HUDEP-2 (cell line): Measurements from ENCODE around the gene ZSWIM8.
"Not testable (repeated sequence)": the region's sequence is repeated elsewhere in the genome, so short reads cannot be mapped to it uniquely, and the experiment has no call there.

Experiments used
- DNase-seq, 76 experiments: peaks; one replicate each; lab custom pipeline; 2025; ENCODE audit not compliant: unreplicated experiment in 76 of 76; lab: John Stamatoyannopoulos, UW

Gene ZSWIM8

DNA sequence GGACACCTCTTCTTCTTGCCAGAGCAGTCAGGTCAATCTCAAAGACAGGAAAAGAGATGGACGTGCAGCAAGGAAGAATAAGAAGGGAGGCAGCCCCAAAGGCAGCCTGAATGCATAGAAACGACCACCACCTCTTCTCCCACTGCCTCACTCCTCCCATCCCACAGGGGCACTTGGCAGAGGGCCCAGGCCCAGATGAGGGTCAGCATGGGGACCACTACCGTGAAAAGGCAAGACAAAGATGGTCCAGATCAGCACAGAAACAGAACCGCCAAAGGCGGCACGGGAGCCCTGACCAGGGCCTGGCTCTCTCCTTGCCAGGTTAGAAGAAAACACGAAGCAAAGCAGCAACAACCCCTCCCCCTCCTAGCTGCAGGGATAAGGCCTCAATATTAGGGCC is 27.9 kb downstream of the ZSWIM8 start:
- no peak for DNase-seq

DNA sequence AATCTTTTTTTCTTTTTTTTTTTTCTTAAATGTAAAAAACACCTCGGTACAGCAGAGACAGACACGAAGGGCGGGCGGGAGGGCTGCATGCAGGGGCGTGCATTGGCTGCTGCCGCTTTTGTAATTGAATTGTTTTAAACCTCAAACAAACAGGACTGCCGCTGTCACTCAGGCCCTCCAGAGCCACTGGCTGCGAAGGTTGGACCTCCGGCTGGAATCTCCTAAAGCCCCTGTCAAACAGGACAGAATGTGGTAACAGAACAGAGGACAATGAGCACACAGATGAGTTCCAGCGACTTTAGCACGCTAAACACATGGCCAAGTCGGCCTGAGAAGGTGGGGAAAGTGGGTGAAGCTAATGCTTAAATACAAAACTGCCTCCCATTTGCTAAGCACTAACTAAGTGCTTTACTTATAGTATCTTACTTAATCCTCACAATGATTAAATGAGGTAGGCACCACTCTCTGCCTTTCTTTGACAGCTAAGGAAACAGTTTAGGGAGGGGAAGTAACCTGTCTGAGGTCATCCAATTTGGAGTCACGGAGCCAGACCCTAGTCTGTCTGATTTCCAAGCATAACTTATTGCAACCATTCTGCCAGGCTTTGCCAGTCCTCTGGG is 29.0 kb downstream of the ZSWIM8 start:
- no peak for DNase-seq

- DNase-seq = peak in 8 of 76 experiments; percentile 5 to 28 (median 12)
Observed at GRCh38 chr10:73814896-73815718, 29.7 kb downstream of the ZSWIM8 start.

DNA sequence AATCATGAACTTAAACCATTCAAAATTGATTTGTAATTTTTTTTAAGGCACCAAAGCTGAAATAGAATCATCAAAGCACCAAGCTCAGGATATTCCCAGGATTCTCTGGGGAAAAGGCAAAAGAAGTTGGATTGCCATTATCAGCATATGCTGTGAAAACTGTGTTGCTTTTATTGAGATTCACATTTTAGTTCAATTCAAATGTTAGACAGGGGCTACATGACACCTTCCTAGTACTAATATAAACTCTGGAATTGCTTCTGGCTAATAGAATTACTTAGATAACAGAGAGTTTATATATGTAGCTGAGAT is 30.3 kb downstream of the ZSWIM8 start:
- no peak for DNase-seq

DNA sequence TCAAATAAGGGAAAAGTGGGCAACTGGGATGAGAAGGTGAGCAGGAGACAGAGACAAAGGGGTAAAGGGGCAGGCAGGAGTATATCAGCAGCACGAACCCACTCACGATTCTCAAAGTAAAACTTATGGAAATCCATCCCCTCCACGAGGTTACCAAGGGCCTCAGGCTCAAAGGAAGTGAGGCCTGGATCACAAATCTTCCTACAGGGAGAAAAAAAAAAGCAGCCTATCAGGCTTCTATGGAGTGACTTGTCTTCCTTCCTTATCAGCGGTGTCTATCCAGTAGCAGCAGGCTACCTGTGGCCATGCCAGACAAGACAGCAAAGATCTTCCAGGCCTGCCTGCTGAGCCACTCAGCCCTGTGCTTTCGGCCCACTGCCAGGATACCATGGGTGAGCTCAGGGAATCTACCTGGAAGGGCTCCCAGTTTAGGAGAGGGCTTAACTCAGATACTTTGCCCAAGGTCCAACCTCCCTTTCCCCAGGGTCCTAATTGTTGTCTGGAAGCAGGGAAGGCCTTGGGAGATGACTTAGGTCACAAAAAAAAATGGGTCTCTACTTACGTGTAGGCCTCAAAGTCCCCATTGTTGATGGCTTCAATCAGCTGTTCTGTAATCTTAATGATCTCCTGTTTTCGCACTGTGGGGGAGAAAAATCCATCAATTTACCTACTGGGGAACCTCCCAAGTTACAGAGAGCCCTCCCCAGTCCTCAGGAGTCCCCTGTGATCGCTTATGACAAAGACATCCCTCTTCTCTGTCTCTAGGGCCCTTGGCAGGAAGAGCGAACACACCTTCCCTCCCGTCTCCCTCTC is 31.7 kb downstream of the ZSWIM8 start:
- no peak for DNase-seq

- no peak for DNase-seq
Observed at GRCh38 chr10:73817826-73818225, 32.4 kb downstream of the ZSWIM8 start.

DNA sequence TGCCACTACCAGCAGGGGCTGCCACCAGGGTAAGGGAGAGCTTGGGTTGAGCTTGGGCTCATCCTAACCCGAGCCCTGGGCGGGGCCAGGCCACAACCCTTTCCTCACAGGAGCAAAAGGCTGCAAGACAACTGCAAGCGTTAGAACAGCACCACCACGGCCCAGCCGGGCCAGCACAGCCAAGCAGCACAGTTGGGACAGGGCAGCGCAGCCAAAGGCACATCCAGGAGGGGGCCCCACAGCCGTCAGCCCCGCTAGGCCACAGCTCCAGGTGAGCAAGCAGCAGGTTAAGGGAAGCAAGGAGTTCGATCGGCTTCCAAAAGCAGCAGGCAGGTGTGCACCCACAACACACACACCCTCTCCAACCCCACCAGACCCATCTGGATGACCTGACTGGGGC is 33.0 kb downstream of the ZSWIM8 start:
- no peak for DNase-seq

DNA sequence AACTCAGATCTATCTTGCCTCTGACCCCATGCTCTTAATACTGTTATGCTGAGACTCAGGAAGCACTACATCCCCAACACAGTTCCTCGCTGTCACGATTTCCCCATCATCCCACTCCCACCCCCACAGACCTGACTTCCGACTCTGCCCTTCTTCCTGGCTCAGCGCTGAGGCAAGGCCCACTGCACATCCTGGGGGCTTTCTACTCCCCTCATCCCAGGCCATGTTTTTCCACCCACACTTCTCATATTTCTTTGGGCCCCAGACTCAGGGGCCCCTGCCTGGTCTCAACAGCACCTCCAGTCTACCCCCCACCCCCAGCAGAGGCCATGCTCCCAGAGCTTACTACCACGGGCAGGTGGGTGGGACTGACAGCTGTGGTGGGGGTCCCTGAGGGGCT is 33.7 kb downstream of the ZSWIM8 start:
- no peak for DNase-seq

DNA sequence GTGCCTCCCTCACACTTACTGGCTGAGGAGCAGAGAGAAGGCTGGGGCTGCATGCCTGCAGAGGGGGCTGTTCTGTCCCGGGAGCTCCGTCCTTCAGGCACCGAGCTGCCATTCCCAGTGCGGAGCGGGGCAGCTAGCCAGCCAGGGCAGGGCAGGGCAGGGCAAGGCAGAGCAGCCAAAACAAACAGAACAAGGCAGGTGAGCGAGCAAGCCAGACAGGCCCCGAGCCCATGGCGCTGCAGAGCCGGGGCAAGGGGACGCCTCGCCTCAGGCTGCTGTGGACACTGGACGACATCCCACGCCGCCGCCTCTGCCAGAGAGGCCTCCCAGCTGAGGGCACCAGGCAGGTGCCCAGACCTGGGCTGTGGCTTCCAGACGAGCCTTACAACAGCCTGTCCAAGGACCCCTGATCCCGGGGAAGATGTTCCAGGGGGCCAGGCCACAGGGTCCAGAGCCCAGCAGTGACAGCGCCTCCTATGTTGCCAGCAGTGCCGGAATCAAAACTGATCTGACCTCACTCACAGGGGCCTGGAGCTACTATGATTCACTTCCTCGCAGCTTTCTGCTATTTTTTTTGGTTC is 34.2 kb downstream of the ZSWIM8 start:
- no peak for DNase-seq

- DNase-seq = no peak
Observed at GRCh38 chr10:73823391-73823790, 38.0 kb downstream of the ZSWIM8 start.

DNA sequence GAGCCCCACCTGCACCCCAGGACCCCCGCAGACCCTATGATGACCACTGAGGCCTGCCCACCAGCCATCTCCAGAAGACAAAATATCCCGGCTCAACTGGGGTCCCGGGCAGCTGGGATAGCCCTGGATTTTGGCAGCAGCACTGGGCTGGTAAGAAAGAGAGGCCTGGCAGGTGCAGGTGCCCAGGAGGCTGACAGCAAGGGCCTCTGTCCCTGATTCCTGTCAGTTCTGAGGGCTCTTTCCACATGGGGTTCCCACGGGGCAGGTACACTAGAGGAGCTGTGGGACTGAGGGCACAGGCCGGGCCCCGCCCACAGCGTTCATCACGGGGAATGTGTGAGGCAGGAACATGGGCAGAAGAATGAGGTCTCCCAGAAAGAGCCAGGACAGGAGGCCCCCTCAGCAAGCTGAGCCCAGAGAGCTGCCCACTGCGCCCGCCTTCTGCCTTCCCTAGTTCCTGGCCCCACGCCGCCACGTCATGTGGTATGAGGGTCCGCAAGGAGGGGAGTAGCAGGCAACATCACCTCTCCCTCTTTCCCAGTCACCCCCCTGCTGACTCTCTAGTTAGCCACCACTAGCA is 38.8 kb downstream of the ZSWIM8 start:
- no peak for DNase-seq

- no peak for DNase-seq
Observed at GRCh38 chr10:73827346-73828089, 42.1 kb downstream of the ZSWIM8 start.

DNA sequence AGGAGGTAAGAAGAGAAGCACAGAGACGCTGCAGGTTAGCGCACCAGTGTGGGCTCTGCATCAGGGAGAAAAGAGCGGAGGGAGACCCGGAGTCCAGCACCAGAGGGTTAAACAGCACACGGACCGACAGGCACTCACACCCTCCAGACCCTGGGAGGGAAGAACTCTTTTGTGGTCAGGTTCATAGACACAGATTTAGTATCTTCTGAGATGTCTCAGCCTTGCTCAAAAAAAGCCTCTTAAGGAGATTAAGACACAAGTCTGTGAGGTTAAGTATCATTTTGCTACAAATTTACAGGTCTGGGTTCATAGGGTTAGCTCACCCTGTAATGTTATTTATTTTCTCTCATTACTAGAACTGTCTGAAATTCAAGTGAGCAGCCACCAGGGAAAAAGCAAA is 42.8 kb downstream of the ZSWIM8 start:
- DNase-seq = no peak

DNA sequence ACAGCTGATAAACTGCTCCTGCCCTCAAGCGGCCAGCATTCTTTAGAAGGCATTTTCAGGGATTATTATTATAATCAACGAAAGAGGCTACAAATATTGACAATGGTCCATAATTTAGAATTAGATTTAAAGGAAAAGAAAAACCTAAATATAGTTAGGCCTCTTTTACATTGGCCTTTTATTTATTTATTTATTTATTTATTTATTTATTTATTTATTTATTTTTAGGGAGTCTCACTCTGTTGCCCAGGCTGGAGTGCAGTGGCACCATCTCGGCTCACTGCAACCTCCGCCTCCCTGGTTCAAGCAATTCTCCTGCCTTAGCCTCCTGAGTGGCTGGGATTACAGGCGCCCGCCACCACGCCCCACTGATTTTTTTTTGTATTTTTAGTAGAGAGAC is 43.7 kb downstream of the ZSWIM8 start:
- not testable (repeated sequence) for DNase-seq

GRCh38 chr10:73836427-73836980 is 51.1 kb downstream of the ZSWIM8 start:
- DNase-seq = no peak

DNA sequence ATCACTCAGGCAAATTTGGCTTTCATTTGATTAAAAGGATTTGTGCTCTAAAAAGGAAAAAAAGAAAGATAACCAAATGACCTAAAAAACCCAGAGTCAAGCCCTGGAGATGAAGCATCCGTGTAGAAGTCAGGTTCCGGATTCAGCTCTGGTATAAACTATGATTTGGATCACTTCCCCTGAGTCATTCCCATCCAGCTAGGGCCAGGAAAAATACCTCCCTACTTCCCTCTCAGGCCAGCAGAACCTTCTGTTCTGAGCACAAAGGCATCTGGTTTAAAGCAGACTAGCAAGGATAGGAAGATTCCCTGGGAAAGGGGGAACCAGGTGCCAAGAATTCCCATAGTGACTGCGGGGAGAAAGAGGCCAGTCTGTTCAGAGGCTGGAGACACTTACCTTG is 51.7 kb downstream of the ZSWIM8 start:
- DNase-seq = no peak

- DNase-seq = no peak
Observed at GRCh38 chr10:73838008-73838567, 52.7 kb downstream of the ZSWIM8 start.

GRCh38 chr10:73838827-73839226 is 53.4 kb downstream of the ZSWIM8 start:
- no peak for DNase-seq

DNA sequence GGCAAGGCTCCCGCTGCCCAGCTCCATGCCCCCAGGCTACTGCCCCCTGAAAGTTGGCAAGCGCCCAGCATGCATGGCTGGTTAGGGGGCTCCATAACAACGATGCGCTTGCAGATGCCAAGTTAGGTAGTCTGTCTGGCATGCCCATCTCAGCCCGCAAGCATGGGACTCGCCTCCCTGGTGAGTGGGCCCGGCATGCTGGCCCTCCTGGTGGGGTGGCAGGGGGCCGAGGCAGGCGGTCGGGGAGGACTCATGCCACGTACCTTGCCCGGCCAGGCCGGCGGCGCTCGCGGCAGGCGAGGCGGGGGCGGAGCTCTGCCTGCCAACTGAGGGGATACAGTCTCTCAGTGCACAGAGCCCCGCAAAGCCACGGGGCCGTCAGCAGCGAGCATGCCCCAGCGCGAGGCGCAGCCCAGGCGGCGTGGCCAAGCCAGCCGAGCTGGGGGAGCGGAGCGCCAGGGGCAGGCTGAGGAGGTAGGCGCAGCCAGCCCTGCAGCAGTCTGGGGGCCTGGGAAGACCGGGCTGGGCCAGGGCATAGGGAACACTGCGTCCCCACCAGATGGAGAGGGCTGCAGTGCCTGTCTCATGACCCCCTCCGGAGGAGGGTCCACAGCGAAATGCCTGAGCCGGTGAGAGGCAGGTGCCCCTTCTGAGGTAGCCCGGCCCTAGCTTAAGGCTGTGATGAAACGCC is 54.0 kb downstream of the ZSWIM8 start:
- DNase-seq = no peak
